ENCODE measurements around the gene SEMA4C.

Gene SEMA4C

GRCh38 chr2:96914332-96914731 is 44.5 kb upstream of the SEMA4C start:
- TF ChIP-seq CTCF (IDR thresholded peaks at IDR 0.05; ENCODE audit: low read depth, low read length) = no peak
- no peak overlapping the region for H3K4me3 ChIP-seq (ENCODE audit: low read depth, low read length)

GRCh38 chr2:96913398-96914202 is 43.7 kb upstream of the SEMA4C start:
- no peak for TF ChIP-seq CTCF (IDR thresholded peaks at IDR 0.05; ENCODE audit: low read depth, low read length)
- H3K4me3 ChIP-seq (ENCODE audit: low read depth, low read length) = no peak overlapping the region

GRCh38 chr2:96913117-96913397 is 43.2 kb upstream of the SEMA4C start:
- TF ChIP-seq CTCF (IDR thresholded peaks at IDR 0.05; ENCODE audit: low read depth, low read length) = no peak
- H3K4me3 ChIP-seq (ENCODE audit: low read depth, low read length) = no peak overlapping the region

GRCh38 chr2:96912346-96913116 is 42.7 kb upstream of the SEMA4C start:
- no peak overlapping the region for H3K4me3 ChIP-seq (ENCODE audit: low read depth, low read length)
- TF ChIP-seq CTCF (IDR thresholded peaks at IDR 0.05; ENCODE audit: low read depth, low read length) = no peak

- TF ChIP-seq CTCF (IDR thresholded peaks at IDR 0.05; ENCODE audit: low read depth, low read length) = no peak
- H3K4me3 ChIP-seq (ENCODE audit: low read depth, low read length) = no peak overlapping the region
These were observed 39.7 kb upstream of the SEMA4C start for GRCh38 chr2:96909611-96910021.

- no peak overlapping the region for H3K4me3 ChIP-seq (ENCODE audit: low read depth, low read length)
- TF ChIP-seq CTCF (IDR thresholded peaks at IDR 0.05; ENCODE audit: low read depth, low read length) = no peak
These were observed 37.5 kb upstream of the SEMA4C start for GRCh38 chr2:96907115-96908041.

Measured in WI38 (cell line).